ENCODE measurements around the gene AGPAT2.

The AGPAT2 gene

GRCh38 chr9:136685790-136686533 lies 1.3 kb downstream of the AGPAT2 start:
- DNase-seq = no peak

- DNase-seq = no peak
Observed at GRCh38 chr9:136685216-136685615, 2.0 kb downstream of the AGPAT2 start.

GRCh38 chr9:136684799-136685198 lies 2.5 kb downstream of the AGPAT2 start:
- no peak for DNase-seq

GRCh38 chr9:136684339-136684738 lies 2.9 kb downstream of the AGPAT2 start:
- DNase-seq = no peak

GRCh38 chr9:136683755-136684154 lies 3.5 kb downstream of the AGPAT2 start:
- DNase-seq = no peak

GRCh38 chr9:136683173-136683745 lies 4.0 kb downstream of the AGPAT2 start:
- no peak for DNase-seq

GRCh38 chr9:136682710-136683109 lies 4.5 kb downstream of the AGPAT2 start:
- DNase-seq = no peak

- no peak for DNase-seq
Observed at GRCh38 chr9:136681945-136682699, 5.1 kb downstream of the AGPAT2 start.

GRCh38 chr9:136681029-136681428 lies 6.2 kb downstream of the AGPAT2 start:
- DNase-seq = no peak

- DNase-seq = no peak
Observed at GRCh38 chr9:136679431-136679941, 7.8 kb downstream of the AGPAT2 start.

- DNase-seq = no peak
Observed at GRCh38 chr9:136678624-136679023, 8.6 kb downstream of the AGPAT2 start.

GRCh38 chr9:136678034-136678433 lies 9.2 kb downstream of the AGPAT2 start:
- no peak for DNase-seq

- no peak for DNase-seq
Observed at GRCh38 chr9:136676920-136677686, 10.2 kb downstream of the AGPAT2 start.

- DNase-seq = no peak
Observed at GRCh38 chr9:136676297-136676794, 10.9 kb downstream of the AGPAT2 start.

- DNase-seq = no peak
Observed at GRCh38 chr9:136675477-136676296, 11.6 kb downstream of the AGPAT2 start.

- no peak for DNase-seq
Observed at GRCh38 chr9:136674786-136675349, 12.4 kb downstream of the AGPAT2 start.

- DNase-seq = no peak
Observed at GRCh38 chr9:136673975-136674785, 13.1 kb downstream of the AGPAT2 start.

- DNase-seq = no peak
Observed at GRCh38 chr9:136673088-136673974, 13.9 kb downstream of the AGPAT2 start.

GRCh38 chr9:136672431-136673087 lies 14.7 kb downstream of the AGPAT2 start:
- DNase-seq = no peak

Data from NCI-H1436 (cell line).